Right forelimb (tissue), 1 donor: ENCODE data around the gene UGT3A2.

Experiments used
- DNase-seq: peaks from one replicate; pipeline ENCODE4 v3.0.0-alpha.2; 2018

The UGT3A2 gene

GRCh38 chr5:36066540-36067210 lies at the start of gene UGT3A2:
UGT3A2 (minus strand) TSS chr5:36066882; CDS start chr5:36066789, 93 bp downstream.
- no peak for DNase-seq

- no peak for DNase-seq
These were observed 44.6 kb upstream of the UGT3A2 start for GRCh38 chr5:36111238-36111637.

GRCh38 chr5:36108758-36109460 lies 42.2 kb upstream of the UGT3A2 start:
- no peak for DNase-seq

DNA sequence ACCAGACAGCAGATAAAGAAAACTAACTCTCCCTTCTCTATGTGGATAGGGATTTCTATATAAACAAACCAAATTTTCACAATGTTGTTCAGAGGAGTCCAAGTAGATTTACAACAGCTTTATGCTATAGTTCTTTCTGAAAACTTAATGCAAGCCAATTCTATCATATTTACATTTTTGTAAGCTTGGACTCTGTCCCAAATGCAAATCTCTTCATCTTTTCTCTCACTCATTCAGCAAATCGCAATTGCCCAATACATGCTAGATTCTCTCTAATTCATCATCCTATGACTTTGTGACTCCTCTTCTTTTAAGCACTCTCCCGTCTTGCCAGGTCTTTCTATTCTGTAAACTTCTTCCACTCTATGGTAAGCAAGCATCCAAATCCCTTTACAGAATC lies 39.1 kb upstream of the UGT3A2 start:
- DNase-seq: no peak

- no peak for DNase-seq
These were observed 33.1 kb upstream of the UGT3A2 start for GRCh38 chr5:36099748-36100147.

GRCh38 chr5:36096486-36096885 lies 29.8 kb upstream of the UGT3A2 start:
- no peak for DNase-seq

- DNase-seq: no peak
These were observed 23.3 kb upstream of the UGT3A2 start for GRCh38 chr5:36089989-36090388.

DNA sequence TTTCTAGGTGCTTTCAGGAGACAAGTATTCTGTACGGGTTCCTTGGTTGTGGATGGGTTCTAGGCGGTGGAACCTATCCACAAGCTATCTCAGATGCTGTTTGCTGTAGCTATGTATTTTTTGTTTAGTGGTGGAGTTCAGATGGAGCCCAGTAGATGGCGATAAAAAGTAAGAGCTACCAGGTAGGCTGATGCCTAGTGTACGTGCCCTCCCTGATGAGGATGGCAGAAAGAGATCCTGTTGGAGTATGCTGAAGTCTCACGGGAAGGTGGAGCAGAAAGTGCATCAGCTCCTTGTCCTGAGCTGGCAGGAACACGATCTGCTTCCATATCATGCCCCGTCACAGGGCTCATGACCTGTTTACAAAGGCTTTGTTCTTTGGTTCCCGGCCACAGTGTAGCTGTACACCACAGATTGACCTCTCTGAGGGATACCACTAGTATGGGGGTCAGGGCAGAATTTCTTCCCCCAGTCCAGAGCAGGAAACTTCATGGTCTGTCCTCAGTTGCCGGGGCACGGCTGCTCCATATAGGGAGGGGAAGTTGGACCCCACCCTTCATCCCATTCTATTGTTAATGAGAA lies 12.6 kb upstream of the UGT3A2 start:
- DNase-seq: no peak

- DNase-seq: no peak
These were observed 11.7 kb upstream of the UGT3A2 start for GRCh38 chr5:36078430-36078829.

- no peak for DNase-seq
These were observed 7.0 kb upstream of the UGT3A2 start for GRCh38 chr5:36073595-36074216.

- DNase-seq: no peak
These were observed 4.2 kb upstream of the UGT3A2 start for GRCh38 chr5:36070687-36071571.

- no peak for DNase-seq
These were observed 2.1 kb upstream of the UGT3A2 start for GRCh38 chr5:36068751-36069281.

GRCh38 chr5:36066001-36066539 lies 612 bp downstream of the UGT3A2 start:
- DNase-seq: no peak

GRCh38 chr5:36060420-36060887 lies 6.2 kb downstream of the UGT3A2 start:
- DNase-seq: no peak

GRCh38 chr5:36059571-36060419 lies 6.9 kb downstream of the UGT3A2 start:
- no peak for DNase-seq

GRCh38 chr5:36058776-36059175 lies 7.9 kb downstream of the UGT3A2 start:
- DNase-seq: no peak

DNA sequence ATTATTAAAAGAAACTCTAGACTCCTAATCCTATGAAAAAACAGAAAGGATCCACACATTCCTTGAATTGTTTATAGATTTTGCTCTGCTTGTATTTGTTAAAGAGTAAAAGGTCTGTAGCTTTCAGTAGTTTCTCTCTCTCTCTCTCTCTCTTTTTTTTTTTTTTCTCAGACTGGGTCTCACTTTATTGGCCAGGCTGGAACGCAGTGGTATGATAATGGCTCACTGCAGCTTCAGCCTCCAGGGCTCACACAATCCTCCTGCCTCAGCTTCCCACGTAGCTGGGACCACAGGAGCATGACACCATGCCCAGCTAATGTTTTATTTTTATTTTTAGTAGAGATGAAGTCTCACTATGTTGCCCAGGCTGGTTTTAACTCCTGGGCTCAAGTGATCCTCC lies 9.3 kb downstream of the UGT3A2 start:
- DNase-seq: no peak

- DNase-seq: no peak
These were observed 10.3 kb downstream of the UGT3A2 start for GRCh38 chr5:36056422-36056821.

GRCh38 chr5:36055984-36056383 lies 10.7 kb downstream of the UGT3A2 start:
- no peak for DNase-seq

DNA sequence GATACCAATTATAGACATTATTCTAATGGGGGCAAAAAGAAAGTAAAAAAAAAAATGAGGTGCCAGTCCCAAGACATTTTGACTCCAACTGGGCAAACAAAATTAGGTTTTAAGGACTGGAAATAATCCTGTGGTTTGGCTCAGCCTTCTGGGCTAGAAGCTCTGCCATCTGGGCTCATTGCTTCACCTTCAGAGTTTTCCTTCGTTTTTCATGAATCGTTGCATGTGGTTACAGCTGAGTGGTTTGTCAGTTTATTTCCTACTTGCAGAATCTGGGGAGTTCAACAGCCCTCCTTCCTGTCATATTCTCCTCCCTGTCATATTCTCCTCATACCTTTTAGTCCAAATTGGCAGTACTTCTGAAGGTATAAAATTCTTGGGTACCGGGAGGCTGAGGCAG lies 12.0 kb downstream of the UGT3A2 start:
- DNase-seq: no peak

- DNase-seq: no peak
These were observed 14.1 kb downstream of the UGT3A2 start for GRCh38 chr5:36052538-36052937.
